ENCODE data around the gene SSBP1. TPM values are rescaled to one million over a fixed set of nuclear protein-coding genes. Genes with fewer than 3 reads are reported as not detected.
"Not testable (repeated sequence)": the region's sequence is repeated elsewhere in the genome, so short reads cannot be mapped to it uniquely, and the experiment has no call there.

The SSBP1 gene, protein sequence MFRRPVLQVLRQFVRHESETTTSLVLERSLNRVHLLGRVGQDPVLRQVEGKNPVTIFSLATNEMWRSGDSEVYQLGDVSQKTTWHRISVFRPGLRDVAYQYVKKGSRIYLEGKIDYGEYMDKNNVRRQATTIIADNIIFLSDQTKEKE
- total RNA-seq, result 100 to 1,000 TPM; 125 to 138 (median 131) TPM

DNA sequence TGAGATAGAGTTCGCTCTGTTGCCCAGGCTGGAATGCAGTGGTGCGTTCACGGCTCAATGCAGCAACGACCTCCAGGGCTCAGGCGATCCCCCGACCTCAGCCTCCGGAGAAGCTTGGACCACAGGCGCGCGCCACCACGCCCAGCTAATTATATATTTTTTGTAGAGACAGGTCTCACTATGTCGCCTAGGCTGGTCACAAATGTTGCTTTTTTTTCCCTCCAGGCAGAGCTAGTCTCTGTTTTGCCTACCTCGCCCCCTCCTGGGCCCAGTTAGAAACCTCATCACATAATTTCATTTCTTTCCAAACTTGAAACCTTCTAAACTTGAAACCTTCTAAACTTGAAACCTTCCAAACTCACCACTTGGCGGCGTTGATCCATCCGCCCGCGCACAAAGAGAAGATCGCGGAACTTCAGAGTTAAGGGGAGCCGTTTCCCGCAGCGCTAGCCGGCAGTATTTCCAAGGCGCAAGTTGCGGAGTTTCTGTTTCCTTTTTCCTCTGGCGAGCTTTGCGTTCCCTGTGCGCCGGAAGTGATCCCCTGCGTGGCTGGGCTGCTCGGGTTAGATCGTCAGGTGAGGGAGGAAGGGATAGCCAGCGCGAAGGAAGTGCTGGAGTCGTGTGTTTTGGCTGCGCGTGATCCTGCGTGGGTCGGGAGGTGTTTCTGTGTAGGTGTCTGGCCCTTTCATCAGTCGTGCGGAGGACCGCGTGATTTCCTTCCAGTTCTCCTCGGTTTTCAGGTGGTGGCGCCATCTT is at the start of gene SSBP1:
Gene SSBP1, plus strand, starts transcription at position 523 of the 756 bp plus-strand sequence. CDS start 809 bp downstream, outside the sequence.
- no peak for TF ChIP-seq EP300 (IDR thresholded peaks at IDR 0.05)
- peak; percentile 24 to 49 for TF ChIP-seq POLR2A (IDR thresholded peaks at IDR 0.05)
- TF ChIP-seq POLR2AphosphoS5 (IDR thresholded peaks at IDR 0.05), result peak; percentile 78
- TF ChIP-seq, protein P1, sequence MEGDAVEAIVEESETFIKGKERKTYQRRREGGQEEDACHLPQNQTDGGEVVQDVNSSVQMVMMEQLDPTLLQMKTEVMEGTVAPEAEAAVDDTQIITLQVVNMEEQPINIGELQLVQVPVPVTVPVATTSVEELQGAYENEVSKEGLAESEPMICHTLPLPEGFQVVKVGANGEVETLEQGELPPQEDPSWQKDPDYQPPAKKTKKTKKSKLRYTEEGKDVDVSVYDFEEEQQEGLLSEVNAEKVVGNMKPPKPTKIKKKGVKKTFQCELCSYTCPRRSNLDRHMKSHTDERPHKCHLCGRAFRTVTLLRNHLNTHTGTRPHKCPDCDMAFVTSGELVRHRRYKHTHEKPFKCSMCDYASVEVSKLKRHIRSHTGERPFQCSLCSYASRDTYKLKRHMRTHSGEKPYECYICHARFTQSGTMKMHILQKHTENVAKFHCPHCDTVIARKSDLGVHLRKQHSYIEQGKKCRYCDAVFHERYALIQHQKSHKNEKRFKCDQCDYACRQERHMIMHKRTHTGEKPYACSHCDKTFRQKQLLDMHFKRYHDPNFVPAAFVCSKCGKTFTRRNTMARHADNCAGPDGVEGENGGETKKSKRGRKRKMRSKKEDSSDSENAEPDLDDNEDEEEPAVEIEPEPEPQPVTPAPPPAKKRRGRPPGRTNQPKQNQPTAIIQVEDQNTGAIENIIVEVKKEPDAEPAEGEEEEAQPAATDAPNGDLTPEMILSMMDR (IDR thresholded peaks at IDR 0.05), result peak; percentile 42 to 72 (median 62)
- Histone ChIP-seq H3K36me3 (peaks cover 0 to 36% of the 10 kb centered on the region in 2 donors), H3K27ac (peak within 1 kb of the TSS; percentile 32 to 86 (median 84)), H3K4me1 (peaks cover 4 to 37% (median 16%) of the 10 kb centered on the region in 3 donors), H3K27me3 (no peaks in the 10 kb centered on the region), H3K4me3 (peak within 1 kb of the TSS; percentile 74 to 76), H3K9me3 (no peaks in the 10 kb centered on the region)
- WGBS, 2 donors (ENCODE audit: low coverage in 1 of 2), result 0 to 1% methylated on average over 6 to 15 of the region's 46 CpGs
- ATAC-seq, result peak; percentile 94

DNA sequence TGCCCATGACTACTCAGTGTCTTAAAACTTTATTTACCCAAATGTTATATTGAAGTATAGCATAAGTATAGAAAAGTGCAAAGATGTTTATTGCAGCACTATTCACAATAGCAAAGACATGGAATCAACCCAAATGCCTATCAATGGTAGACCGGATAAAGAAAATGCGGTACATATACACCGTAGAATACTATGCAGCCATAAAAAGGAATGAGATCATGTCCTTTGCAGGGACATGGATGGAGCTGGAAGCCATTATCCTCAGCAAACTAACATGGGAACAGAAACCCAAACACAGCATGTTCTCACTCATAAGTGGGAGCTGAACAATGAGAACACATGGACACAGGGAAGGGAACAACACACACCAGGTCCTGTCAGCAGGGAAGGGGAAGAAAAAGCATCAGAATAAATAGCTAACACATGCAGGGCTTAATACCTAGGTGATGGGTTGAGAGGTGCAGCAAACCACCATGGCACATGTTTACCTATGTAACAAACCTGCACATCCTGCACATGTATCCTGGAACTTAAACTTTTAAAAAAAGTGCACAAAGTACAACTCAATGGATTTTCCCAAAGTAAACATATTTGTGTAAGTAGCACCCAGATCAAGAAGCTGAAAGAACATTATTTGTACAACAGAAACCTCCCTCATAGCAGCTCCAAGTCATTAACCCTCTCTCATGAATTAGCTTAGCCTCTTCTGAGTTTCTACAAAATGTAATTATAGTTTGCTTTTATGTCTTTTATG is 48.9 kb upstream of the SSBP1 start:
- not testable (repeated sequence) for H3K9me3 ChIP-seq, H3K4me3 ChIP-seq, H3K27me3 ChIP-seq, H3K4me1 ChIP-seq, ATAC-seq, H3K27ac ChIP-seq
- 87 to 96% methylated on average over 3 of the region's 3 CpGs for WGBS, 2 donors (ENCODE audit: low coverage in 1 of 2)
- peaks cover 0 to 26% of the 10 kb centered on the region in 2 donors for H3K36me3 ChIP-seq

DNA sequence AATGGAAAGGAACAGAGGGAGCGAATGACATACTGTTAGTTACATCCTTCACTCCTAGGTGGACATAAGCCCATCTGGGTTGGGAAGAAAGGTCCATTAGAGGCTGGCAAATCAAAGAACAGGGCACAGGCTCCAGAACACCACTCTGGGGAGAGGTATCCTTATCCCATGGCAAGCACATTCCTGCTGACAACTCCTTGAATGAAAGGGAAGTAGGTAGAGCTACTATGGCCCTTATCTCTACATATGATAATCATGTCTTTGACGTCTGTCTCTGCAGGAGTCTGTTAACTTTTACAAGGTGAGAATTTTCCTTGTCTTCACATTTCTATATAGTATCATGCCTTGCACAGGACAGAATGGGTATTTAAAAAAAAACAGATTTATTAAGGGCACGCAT is 46.6 kb upstream of the SSBP1 start:
- Histone ChIP-seq H3K4me1 (peaks cover 0 to 12% (median 0%) of the 10 kb centered on the region in 3 donors), H3K27ac (no peak overlapping the region), H3K9me3 (no peaks in the 10 kb centered on the region), H3K4me3 (no peak overlapping the region), H3K36me3 (peaks cover 0 to 3% of the 10 kb centered on the region in 2 donors), H3K27me3 (no peaks in the 10 kb centered on the region)
- 83 to 86% methylated on average over 2 to 3 of the region's 3 CpGs for WGBS, 2 donors (ENCODE audit: low coverage in 1 of 2)
- ATAC-seq, result no peak
- no peak for TF ChIP-seq POLR2AphosphoS5 (IDR thresholded peaks at IDR 0.05)
- no peak for TF ChIP-seq POLR2A (IDR thresholded peaks at IDR 0.05)
- TF ChIP-seq, protein P1 (IDR thresholded peaks at IDR 0.05), result no peak

DNA sequence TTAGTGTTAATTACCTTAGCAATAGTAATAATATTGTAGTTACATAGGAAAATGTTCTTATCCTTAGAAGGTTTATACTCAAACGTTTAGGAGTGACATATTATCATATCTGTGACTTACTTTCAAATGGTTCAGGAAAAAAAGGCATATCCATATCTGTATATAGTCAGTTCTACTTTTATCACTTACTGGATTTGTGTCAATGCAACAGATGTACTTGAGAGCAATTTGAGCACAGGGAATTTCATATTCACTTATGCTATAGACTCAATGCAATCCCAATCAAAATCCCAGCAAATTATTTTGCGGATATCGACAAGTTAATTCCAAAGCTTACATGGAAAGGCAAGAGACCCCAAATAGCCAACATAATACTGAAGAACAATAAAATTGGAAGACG is 46.2 kb upstream of the SSBP1 start:
- TF ChIP-seq POLR2A (IDR thresholded peaks at IDR 0.05) (no peak), POLR2AphosphoS5 (IDR thresholded peaks at IDR 0.05) (no peak), EP300 (IDR thresholded peaks at IDR 0.05) (no peak)
- TF ChIP-seq, protein P1 (IDR thresholded peaks at IDR 0.05), result no peak
- no peak for ATAC-seq
- Histone ChIP-seq H3K36me3 (no peaks in the 10 kb centered on the region), H3K4me1 (peaks cover 0 to 16% (median 0%) of the 10 kb centered on the region in 3 donors), H3K27me3 (no peaks in the 10 kb centered on the region), H3K4me3 (no peak overlapping the region), H3K27ac (no peak overlapping the region), H3K9me3 (no peaks in the 10 kb centered on the region)
- 80 to 92% methylated on average over 4 of the region's 4 CpGs for WGBS, 2 donors (ENCODE audit: low coverage in 1 of 2)

DNA sequence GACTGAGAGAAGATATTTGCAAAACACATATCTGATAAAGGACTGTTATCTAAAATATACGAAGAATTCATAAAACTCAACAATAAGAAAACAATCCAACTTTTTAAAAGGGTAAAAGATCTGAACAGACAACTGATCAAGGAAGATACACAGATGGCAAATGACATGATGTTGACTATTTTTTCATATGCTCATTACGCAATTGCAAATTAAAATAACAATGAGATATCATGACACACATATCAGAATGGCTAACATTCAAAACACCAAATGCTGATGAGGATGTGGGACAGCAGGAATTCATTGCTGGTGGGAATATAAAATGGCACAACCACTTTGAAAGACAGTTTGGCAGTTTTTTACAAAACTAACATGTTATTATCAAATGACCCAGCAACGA is 45.1 kb upstream of the SSBP1 start:
- ATAC-seq, result no peak
- 85% methylated on average over 3 of the region's 3 CpGs for WGBS, 2 donors (ENCODE audit: low coverage in 1 of 2)
- Histone ChIP-seq H3K9me3 (no peaks in the 10 kb centered on the region), H3K4me1 (peaks cover 0 to 28% (median 0%) of the 10 kb centered on the region in 3 donors), H3K36me3 (no peaks in the 10 kb centered on the region), H3K27ac (no peak overlapping the region), H3K4me3 (no peak overlapping the region), H3K27me3 (no peaks in the 10 kb centered on the region)
- TF ChIP-seq EP300 (IDR thresholded peaks at IDR 0.05) (no peak), POLR2AphosphoS5 (IDR thresholded peaks at IDR 0.05) (no peak), POLR2A (IDR thresholded peaks at IDR 0.05) (no peak)
- TF ChIP-seq, protein P1 (IDR thresholded peaks at IDR 0.05), result no peak
